Liver (tissue), 9 donors: ENCODE data around the gene PCDHA1. TPM values are rescaled to one million over a fixed set of nuclear protein-coding genes. Genes with fewer than 3 reads are reported as not detected.

Experiments
- DNase-seq: peaks from one replicate; pipeline ENCODE4 v3.0.0-alpha.2; 2017; ENCODE audit warnings: low spot score
- H3K27ac ChIP-seq, 2 donors: one replicate each; pipeline ENCODE4 v1.7.0; 2013; ENCODE audit warnings: inconsistent platforms in 2 of 2, low read length in 2 of 2, control low read depth in 1 of 2, low read depth in 1 of 2, mild to moderate bottlenecking in 1 of 2
- H3K27me3 ChIP-seq, 4 donors: one replicate each; pipeline versions ENCODE4 v1.6.1 to v1.7.0; 2013; ENCODE audit warnings: low read length in 3 of 4, inconsistent platforms in 1 of 4, mild to moderate bottlenecking in 1 of 4, moderate library complexity in 1 of 4; ENCODE audit not compliant: control insufficient read depth in 4 of 4, insufficient read depth in 4 of 4
- H3K36me3 ChIP-seq, 4 donors: one replicate each; pipeline versions ENCODE4 v1.6.1 to v1.7.0; 2013; ENCODE audit warnings: low read length in 3 of 4, mild to moderate bottlenecking in 3 of 4, low read depth in 1 of 4, moderate library complexity in 1 of 4; ENCODE audit not compliant: control insufficient read depth in 4 of 4, insufficient read depth in 3 of 4
- H3K4me1 ChIP-seq, 4 donors: one replicate each; pipeline versions ENCODE4 v1.6.1 to v1.7.0; 2013; ENCODE audit warnings: low read length in 3 of 4, mild to moderate bottlenecking in 3 of 4, moderate library complexity in 1 of 4; ENCODE audit not compliant: control insufficient read depth in 4 of 4, insufficient read depth in 4 of 4
- H3K4me3 ChIP-seq, 3 donors: one replicate each; pipeline versions ENCODE4 v1.6.1 to v1.7.0; 2013; ENCODE audit warnings: low read length in 3 of 3, control low read depth in 1 of 3, low read depth in 1 of 3, mild to moderate bottlenecking in 1 of 3
- H3K9ac ChIP-seq, 2 donors: one replicate each; pipeline ENCODE4 v1.7.0; 2013; ENCODE audit warnings: low read length in 2 of 2, mild to moderate bottlenecking in 2 of 2, moderate library complexity in 2 of 2, control low read depth in 1 of 2, low read depth in 1 of 2
- H3K9me3 ChIP-seq, 4 donors: one replicate each; pipeline versions ENCODE4 v1.6.1 to v1.7.0; 2013; ENCODE audit warnings: low read length in 3 of 4; ENCODE audit not compliant: control insufficient read depth in 4 of 4
- FOXA1 ChIP-seq: IDR thresholded peaks from 2 replicates; pipeline ENCODE4 v1.6.1; 2016; ENCODE audit warnings: antibody characterized with exemption
- HNF4A ChIP-seq, 2 donors: conservative IDR thresholded peaks; 2 replicates each; pipeline ENCODE4 v1.6.1; 2016; ENCODE audit warnings: antibody characterized with exemption in 2 of 2, mild to moderate bottlenecking in 2 of 2
- HNF4G ChIP-seq: IDR thresholded peaks from 2 replicates; pipeline ENCODE4 v1.6.1; 2016; ENCODE audit warnings: antibody characterized with exemption
- JUND ChIP-seq, 2 donors: IDR thresholded peaks; 2 replicates each; pipeline ENCODE4 v1.6.1; 2016; ENCODE audit warnings: antibody characterized with exemption in 2 of 2
- NR2F2 ChIP-seq: IDR thresholded peaks from 2 replicates; pipeline ENCODE4 v1.6.1; 2016; ENCODE audit warnings: antibody characterized with exemption
- RAD21 ChIP-seq, 2 donors: IDR thresholded peaks; 2 replicates each; pipeline ENCODE4 v1.6.1; 2016; ENCODE audit warnings: antibody characterized with exemption in 2 of 2, mild to moderate bottlenecking in 2 of 2
- RXRA ChIP-seq, 2 donors: IDR thresholded peaks; 2 replicates each; pipeline ENCODE4 v1.6.1; 2017 to 2018; ENCODE audit warnings: antibody characterized with exemption in 2 of 2, mild to moderate bottlenecking in 1 of 2
- TAF1 ChIP-seq: conservative IDR thresholded peaks from 2 replicates; pipeline ENCODE4 v1.6.1; 2016; ENCODE audit warnings: antibody characterized with exemption, mild to moderate bottlenecking
- YY1 ChIP-seq: IDR thresholded peaks from 2 replicates; pipeline ENCODE4 v1.6.1; 2016; ENCODE audit warnings: antibody characterized with exemption, mild to moderate bottlenecking
- WGBS: extraction: QIAGEN DNeasy Blood & Tissue Kit; methylation state at CpG from one replicate; pipeline ENCODE4 v1.1.7; 2013; 5-methylcytosine and 5-hydroxymethylcytosine counted together
- polyA plus RNA-seq, 2 donors: library from polyadenylated mRNA; stranded (reverse) in 1 of 2; unstranded in 1 of 2; fragments of 200-250 nt in 1 of 2; fragments of >200 nt in 1 of 2; fragmentation: Nextera tagmentation in 1 of 2; extraction: Ambion mirVana in 1 of 2; gene quantifications; one replicate each; pipeline versions ENCODE4 v1.2.1 to v1.2.3, GENCODE V29; 2013 to 2015
- total RNA-seq, 2 donors: library from RNA; depleted of rRNA; stranded (reverse); fragments of >200 nt; gene quantifications; one replicate each; pipeline ENCODE4 v1.2.3, GENCODE V29; 2014
- TF ChIP-seq, protein P1 (sequence below): IDR thresholded peaks from 2 replicates; pipeline ENCODE4 v1.6.1; 2016; ENCODE audit warnings: antibody characterized with exemption
- TF ChIP-seq, protein P2 (sequence below): fragments of 150-350 bp; IDR thresholded peaks from 2 replicates; pipeline ENCODE4 v1.5.1; 2017; ENCODE audit warnings: improper control_type of control experiment, low read depth, low read length; ENCODE audit not compliant: missing input control
- donor health status: healthy.
- donor health status: healthy.
- donor health status: healthy.
- donor health status: healthy.
- donor health status: healthy.

Gene PCDHA1
- total and polyA plus RNA-seq, 4 donors, result not detected

GRCh38 chr5:140923601-140924000, 137.7 kb downstream of the PCDHA1 start:
- Histone ChIP-seq H3K4me1 (peaks cover 0 to 18% (median 9%) of the 10 kb centered on the region in 4 donors), H3K9ac (no peak overlapping the region), H3K27ac (no peak overlapping the region), H3K27me3 (peaks cover 0 to 6% (median 0%) of the 10 kb centered on the region in 4 donors), H3K4me3 (no peak overlapping the region), H3K9me3 (peaks cover 0 to 6% (median 2%) of the 10 kb centered on the region in 4 donors), H3K36me3 (no peaks in the 10 kb centered on the region)
- WGBS, result 51% methylated on average over 4 of the region's 4 CpGs
- no peak for TF ChIP-seq RXRA (IDR thresholded peaks at IDR 0.05)
- TF ChIP-seq HNF4A (conservative IDR thresholded peaks at IDR 0.05), result no peak
- TF ChIP-seq, protein P1, sequence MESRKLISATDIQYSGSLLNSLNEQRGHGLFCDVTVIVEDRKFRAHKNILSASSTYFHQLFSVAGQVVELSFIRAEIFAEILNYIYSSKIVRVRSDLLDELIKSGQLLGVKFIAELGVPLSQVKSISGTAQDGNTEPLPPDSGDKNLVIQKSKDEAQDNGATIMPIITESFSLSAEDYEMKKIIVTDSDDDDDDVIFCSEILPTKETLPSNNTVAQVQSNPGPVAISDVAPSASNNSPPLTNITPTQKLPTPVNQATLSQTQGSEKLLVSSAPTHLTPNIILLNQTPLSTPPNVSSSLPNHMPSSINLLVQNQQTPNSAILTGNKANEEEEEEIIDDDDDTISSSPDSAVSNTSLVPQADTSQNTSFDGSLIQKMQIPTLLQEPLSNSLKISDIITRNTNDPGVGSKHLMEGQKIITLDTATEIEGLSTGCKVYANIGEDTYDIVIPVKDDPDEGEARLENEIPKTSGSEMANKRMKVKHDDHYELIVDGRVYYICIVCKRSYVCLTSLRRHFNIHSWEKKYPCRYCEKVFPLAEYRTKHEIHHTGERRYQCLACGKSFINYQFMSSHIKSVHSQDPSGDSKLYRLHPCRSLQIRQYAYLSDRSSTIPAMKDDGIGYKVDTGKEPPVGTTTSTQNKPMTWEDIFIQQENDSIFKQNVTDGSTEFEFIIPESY, result no peak
- no peak for TF ChIP-seq JUND (IDR thresholded peaks at IDR 0.05)
- no peak for TF ChIP-seq YY1
- TF ChIP-seq FOXA1, result no peak
- TF ChIP-seq HNF4G, result no peak
- no peak for TF ChIP-seq TAF1
- no peak for TF ChIP-seq NR2F2
- DNase-seq, result no peak

DNA sequence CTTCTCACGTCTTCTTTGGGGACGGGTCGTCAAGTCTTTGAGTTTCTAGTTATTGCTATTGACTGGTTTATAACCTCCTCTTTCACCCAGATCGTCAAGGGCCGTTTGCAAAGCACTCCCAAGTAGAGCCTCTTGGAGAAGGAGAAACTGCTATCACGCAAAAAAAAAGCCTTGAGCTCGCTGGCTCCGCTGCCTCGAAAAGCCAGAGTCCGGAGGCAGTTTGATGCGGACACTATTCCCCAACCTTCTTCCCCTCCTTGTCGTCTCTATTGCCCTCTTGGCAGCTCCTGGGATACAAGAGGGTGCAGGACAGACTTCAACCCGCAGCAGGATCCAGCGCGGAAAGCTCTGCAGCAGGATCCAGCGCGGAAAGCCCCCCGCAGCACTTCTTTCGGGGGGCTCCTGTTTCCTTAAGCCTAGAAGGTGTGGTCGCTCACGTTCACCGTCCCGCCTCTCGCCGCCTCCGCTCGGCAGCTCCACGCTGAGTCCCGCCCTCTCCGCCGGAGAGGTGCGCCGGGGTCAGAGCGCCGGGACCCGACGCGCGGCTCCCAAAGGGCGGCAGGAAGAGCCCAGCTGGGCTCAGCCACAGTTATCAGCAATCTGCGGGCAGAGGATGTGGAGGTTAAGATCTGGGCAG, 140.0 kb downstream of the PCDHA1 start, which contains the start of gene PCDHAC1:
PCDHAC1 (plus strand) TSS at position 494 of the 637 bp plus-strand sequence. CDS start 594 bp downstream, outside the sequence.
- peak within 1 kb of the TSS; percentile 42 to 66 (median 53) for H3K4me3 ChIP-seq
- TF ChIP-seq NR2F2, result peak; percentile 32
- TF ChIP-seq, protein P1, result no peak
- TF ChIP-seq TAF1, result no peak
- no peak for TF ChIP-seq YY1
- no peaks in the 10 kb centered on the region for H3K36me3 ChIP-seq
- WGBS, result 6% methylated on average over 41 of the region's 41 CpGs
- H3K27me3 ChIP-seq, result peaks cover 0 to 6% (median under 1%) of the 10 kb centered on the region in 4 donors
- peaks cover 0 to 18% (median 9%) of the 10 kb centered on the region in 4 donors for H3K4me1 ChIP-seq
- no peak for DNase-seq
- H3K27ac ChIP-seq, result no peak within 1 kb of the TSS
- peaks cover 0 to 6% (median 2%) of the 10 kb centered on the region in 4 donors for H3K9me3 ChIP-seq
- H3K9ac ChIP-seq, result no peak within 1 kb of the TSS

DNA sequence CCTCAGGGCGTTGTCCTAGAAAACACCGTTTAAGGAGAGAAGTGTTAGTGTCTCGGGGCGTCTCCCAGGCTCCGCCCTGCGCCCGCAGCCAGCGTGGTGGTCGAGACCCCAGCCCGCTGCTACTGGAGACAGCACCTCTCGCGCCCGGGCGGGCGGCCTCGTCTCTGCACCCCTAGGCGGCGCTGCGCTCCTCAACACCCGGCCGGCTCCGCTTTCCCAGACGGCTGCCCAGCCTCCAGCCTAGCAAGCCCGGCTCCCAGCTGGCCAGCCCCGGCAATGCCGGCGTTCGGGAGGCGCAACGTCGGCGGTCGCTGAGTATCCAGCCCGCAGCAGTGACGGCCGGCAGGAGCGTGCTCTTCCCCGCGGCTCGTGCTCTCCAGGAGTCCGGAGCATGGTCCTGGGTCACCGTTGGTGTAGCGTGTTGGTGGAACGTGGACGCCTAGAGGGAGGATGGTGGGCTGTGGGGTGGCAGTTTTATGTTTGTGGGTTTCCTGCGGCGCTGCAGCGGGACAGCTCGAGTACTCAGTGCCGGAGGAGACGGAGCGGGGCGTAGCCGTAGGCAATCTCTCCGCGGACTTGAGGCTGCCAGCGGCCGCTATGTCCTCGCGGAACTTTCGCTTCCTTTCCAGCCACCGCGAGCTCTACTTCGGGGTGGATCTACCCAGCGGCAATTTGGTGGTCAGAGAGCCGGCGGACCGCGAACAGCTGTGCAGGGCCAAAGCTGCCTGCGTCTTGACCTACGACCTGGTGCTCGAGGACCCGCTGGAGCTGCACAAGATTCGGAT, 140.7 kb downstream of the PCDHA1 start:
- DNase-seq, result peak; percentile 44
- no peak overlapping the region for H3K9ac ChIP-seq
- peak overlapping the region; percentile 42 to 66 (median 53) for H3K4me3 ChIP-seq
- peaks cover 0 to 6% (median 2%) of the 10 kb centered on the region in 4 donors for H3K9me3 ChIP-seq
- TF ChIP-seq FOXA1, result no peak
- peak; percentile 53 to 74 for TF ChIP-seq RAD21 (IDR thresholded peaks at IDR 0.05)
- TF ChIP-seq, protein P2, sequence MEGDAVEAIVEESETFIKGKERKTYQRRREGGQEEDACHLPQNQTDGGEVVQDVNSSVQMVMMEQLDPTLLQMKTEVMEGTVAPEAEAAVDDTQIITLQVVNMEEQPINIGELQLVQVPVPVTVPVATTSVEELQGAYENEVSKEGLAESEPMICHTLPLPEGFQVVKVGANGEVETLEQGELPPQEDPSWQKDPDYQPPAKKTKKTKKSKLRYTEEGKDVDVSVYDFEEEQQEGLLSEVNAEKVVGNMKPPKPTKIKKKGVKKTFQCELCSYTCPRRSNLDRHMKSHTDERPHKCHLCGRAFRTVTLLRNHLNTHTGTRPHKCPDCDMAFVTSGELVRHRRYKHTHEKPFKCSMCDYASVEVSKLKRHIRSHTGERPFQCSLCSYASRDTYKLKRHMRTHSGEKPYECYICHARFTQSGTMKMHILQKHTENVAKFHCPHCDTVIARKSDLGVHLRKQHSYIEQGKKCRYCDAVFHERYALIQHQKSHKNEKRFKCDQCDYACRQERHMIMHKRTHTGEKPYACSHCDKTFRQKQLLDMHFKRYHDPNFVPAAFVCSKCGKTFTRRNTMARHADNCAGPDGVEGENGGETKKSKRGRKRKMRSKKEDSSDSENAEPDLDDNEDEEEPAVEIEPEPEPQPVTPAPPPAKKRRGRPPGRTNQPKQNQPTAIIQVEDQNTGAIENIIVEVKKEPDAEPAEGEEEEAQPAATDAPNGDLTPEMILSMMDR, result peak; percentile 47
- H3K36me3 ChIP-seq, result no peaks in the 10 kb centered on the region
- peaks cover 0 to 18% (median 9%) of the 10 kb centered on the region in 4 donors for H3K4me1 ChIP-seq
- WGBS, result 8% methylated on average over 74 of the region's 74 CpGs
- peaks cover 0 to 6% (median under 1%) of the 10 kb centered on the region in 4 donors for H3K27me3 ChIP-seq
- no peak overlapping the region for H3K27ac ChIP-seq
